Esophagus muscularis mucosa (tissue), 3 donors: ENCODE results near the gene STAB2.

Experiments used
- CTCF ChIP-seq, 3 experiments: fragments of 200-600 bp in 2 of 3; fragments of 450-650 bp in 1 of 3; sonication (generic) in 2 of 3; IDR thresholded peaks; one replicate each; pipeline ENCODE4 v1.5.1; 2017 to 2019; ENCODE audit warnings: antibody characterized with exemption in 3 of 3, mild to moderate bottlenecking in 2 of 3, moderate library complexity in 1 of 3
- POLR2A ChIP-seq: fragments of 450-650 bp; IDR thresholded peaks from one replicate; pipeline ENCODE4 v1.6.1; 2017; ENCODE audit warnings: antibody characterized with exemption, moderate library complexity, mild to moderate bottlenecking, low read depth
- POLR2AphosphoS5 ChIP-seq, 2 donors: sonication (generic); formaldehyde crosslinking; IDR thresholded peaks; one replicate each; pipeline ENCODE4 v1.6.1; 2017; ENCODE audit warnings: antibody characterized with exemption in 2 of 2

- TF ChIP-seq POLR2AphosphoS5 (IDR thresholded peaks at IDR 0.05) (no peak), POLR2A (no peak), CTCF (IDR thresholded peaks at IDR 0.05) (no peak)
Observed at GRCh38 chr12:103546959-103547358, 40.1 kb upstream of the STAB2 start.
